ENCODE measurements around the gene ADGRG3.
A peak's percentile ranks its signal among the peaks of the same experiment; 100 is the strongest.

ADGRG3 gene

DNA sequence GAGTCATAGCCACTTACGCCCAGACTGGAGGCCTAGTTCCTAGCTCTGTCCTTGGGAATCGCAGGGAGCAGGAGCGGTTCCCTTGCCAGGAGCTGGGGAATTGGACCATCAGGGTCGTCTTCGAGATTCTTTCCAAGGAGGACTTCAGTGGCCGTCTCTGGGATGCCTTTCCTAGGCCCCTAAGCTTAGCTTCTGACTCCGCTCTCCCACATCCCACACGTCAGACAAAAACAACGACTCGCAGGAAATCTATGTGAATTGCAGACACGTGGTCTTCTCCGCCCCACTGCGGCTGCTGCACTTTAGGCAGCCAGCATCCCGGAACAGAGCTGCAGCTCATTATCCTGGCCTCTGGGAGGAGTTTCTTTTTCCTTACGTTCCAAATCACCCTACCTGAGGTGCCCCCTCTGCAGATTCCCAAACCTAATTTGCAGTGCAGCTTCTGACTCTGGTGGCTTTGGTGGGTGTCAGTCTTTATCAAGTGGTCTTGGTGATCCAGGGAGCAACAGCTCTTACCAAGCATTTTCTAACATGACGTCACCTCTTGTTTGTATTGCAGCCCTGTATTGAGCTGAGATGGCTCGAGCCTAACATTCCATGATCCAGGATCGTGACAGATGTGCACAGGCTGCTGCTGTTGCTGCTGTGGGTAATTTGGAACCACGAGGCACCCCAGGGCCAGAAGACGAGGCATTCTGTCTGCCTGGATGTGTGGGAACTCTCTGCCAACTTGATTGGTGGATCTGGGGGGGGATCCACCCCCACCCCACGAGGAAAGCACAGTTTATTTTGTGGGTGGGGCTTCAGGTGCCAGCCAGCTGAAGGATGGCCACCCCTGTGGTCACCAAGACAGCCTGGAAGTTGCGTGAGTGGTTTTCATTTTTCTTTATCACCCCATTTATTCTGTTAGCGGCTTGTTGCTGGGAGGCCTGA lies 68.6 kb downstream of the ADGRG3 start:
- ChIA-PET CTCF (interaction anchor here (0.7 to 2.9 kb wide), 27 partner anchors 9 to 249 kb away, joined by 3 to 11 read pairs (median 4); no protein-coding TSS in a partner anchor), POLR2A (interaction anchor here (0.6 to 2.0 kb wide), 3 partner anchors 42 to 135 kb away, joined by 3 to 7 read pairs (median 6); partner anchors contain the start of gene DRC7)
- peaks cover 0 to 32% (median 26%) of the 10 kb centered on the region in 4 experiments for H3K4me1 ChIP-seq (ENCODE audit: control extremely low read depth in 1 of 4, control insufficient read depth in 4 of 4, insufficient read depth in 4 of 4, low read length in 3 of 4)
- H3K4me3 ChIP-seq (ENCODE audit: control insufficient read depth in 1 of 7, extremely low read depth in 1 of 7, insufficient read depth in 4 of 7, low read depth in 2 of 7, low read length in 6 of 7): peak overlapping the region; percentile 54 to 90 (median 82)
- H3K9me3 ChIP-seq (ENCODE audit: control extremely low read depth in 1 of 5, control insufficient read depth in 4 of 5, insufficient read depth in 2 of 5, low read depth in 1 of 5, low read length in 4 of 5): no peaks in the 10 kb centered on the region
- peaks cover 3 to 36% (median 19%) of the 10 kb centered on the region in 4 experiments for H3K36me3 ChIP-seq (ENCODE audit: control insufficient read depth in 4 of 4, insufficient read depth in 4 of 4, low read length in 3 of 4)
- WGBS (ENCODE audit: insufficient coverage): 8% methylated on average over 22 of the region's 23 CpGs
- peak overlapping the region; percentile 84 to 94 for H3K27ac ChIP-seq (ENCODE audit: insufficient read depth in 1 of 2, low read depth in 1 of 2, low read length in 2 of 2, poor library complexity in 1 of 2, severe bottlenecking in 2 of 2)
- H3K27me3 ChIP-seq (replicated peaks in 2 of 5; ENCODE audit: control insufficient read depth in 4 of 5, insufficient read depth in 5 of 5, low read length in 4 of 5): no peaks in the 10 kb centered on the region
- DNase-seq: peak; percentile 67 to 86 (median 82)

- peaks cover 6 to 55% (median 29%) of the 10 kb centered on the region in 4 experiments for H3K36me3 ChIP-seq (ENCODE audit: control insufficient read depth in 4 of 4, insufficient read depth in 4 of 4, low read length in 3 of 4)
- DNase-seq: no peak
- H3K4me3 ChIP-seq (ENCODE audit: control insufficient read depth in 1 of 7, extremely low read depth in 1 of 7, insufficient read depth in 4 of 7, low read depth in 2 of 7, low read length in 6 of 7): no peak overlapping the region
- H3K27ac ChIP-seq (ENCODE audit: insufficient read depth in 1 of 2, low read depth in 1 of 2, low read length in 2 of 2, poor library complexity in 1 of 2, severe bottlenecking in 2 of 2): no peak overlapping the region
- WGBS (ENCODE audit: insufficient coverage): 100% methylated on average over 6 of the region's 7 CpGs
- ChIA-PET CTCF (interaction anchor here (0.6 to 2.1 kb wide), 7 partner anchors 18 to 163 kb away, joined by 3 to 8 read pairs (median 4); no protein-coding TSS in a partner anchor), POLR2A (no interaction called here)
- H3K27me3 ChIP-seq (replicated peaks in 2 of 5; ENCODE audit: control insufficient read depth in 4 of 5, insufficient read depth in 5 of 5, low read length in 4 of 5): no peaks in the 10 kb centered on the region
- H3K4me1 ChIP-seq (ENCODE audit: control extremely low read depth in 1 of 4, control insufficient read depth in 4 of 4, insufficient read depth in 4 of 4, low read length in 3 of 4): peaks cover 0 to 32% (median 26%) of the 10 kb centered on the region in 4 experiments
- no peaks in the 10 kb centered on the region for H3K9me3 ChIP-seq (ENCODE audit: control extremely low read depth in 1 of 5, control insufficient read depth in 4 of 5, insufficient read depth in 2 of 5, low read depth in 1 of 5, low read length in 4 of 5)
Measured at GRCh38 chr16:57738844-57739243, 70.7 kb downstream of the ADGRG3 start.
